Stimulated activated CD8-positive, alpha-beta memory T cell treated with anti-CD3 and anti-CD28 coated beads, Interleukin-15, amount 100 ng/mL, for 4 hours (primary cell): ENCODE results near the gene SPATA22.
"Not testable (repeated sequence)": the region's sequence is repeated elsewhere in the genome, so short reads cannot be mapped to it uniquely, and the experiment has no call there.

Experiments used
- DNase-seq, 2 donors: peaks; one replicate each; pipeline ENCODE4 v3.0.0-alpha.2; 2020; ENCODE audit warnings: low read depth in 2 of 2

Gene SPATA22

DNA sequence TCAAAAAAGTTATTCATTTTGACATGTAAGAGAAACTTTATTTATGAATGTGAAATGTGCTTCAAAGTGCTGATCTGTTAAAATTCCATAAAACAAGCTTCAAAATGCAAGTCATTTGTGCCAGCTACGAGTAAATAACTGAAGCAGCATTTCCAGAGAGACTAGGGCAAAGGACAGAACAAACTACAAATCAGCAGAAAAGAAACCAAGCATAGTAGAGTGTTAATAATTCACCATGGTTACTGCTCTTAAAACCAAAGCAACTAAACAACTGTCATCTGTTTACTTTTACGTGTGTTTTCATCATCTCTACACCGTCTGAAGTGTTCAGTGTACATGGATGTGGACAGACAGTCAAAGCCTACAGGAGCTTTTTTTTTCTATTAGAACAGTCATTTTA, 2.6 kb upstream of the SPATA22 start:
- no peak for DNase-seq

- no peak for DNase-seq
Measured at GRCh38 chr17:3472137-3472536, 518 bp upstream of the SPATA22 start.

DNA sequence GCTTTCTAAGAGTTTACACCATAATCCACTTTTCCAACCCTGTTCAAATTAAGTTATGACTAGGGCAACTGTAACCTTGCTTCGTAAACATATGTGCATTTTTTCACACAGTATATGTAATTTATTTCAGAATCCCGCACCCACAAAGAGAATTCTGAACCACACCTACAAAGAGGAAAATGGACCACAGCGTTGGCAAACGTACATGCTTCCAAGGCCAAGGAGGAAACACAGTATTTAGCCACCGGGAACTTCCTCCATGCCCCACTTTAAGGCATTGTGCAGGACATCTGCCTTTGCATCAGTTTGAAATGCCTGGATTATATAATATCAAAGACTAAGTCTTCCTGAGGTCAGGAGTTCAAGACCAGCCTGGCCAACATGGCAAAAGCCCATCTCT, 2.1 kb downstream of the SPATA22 start:
- DNase-seq: no peak

DNA sequence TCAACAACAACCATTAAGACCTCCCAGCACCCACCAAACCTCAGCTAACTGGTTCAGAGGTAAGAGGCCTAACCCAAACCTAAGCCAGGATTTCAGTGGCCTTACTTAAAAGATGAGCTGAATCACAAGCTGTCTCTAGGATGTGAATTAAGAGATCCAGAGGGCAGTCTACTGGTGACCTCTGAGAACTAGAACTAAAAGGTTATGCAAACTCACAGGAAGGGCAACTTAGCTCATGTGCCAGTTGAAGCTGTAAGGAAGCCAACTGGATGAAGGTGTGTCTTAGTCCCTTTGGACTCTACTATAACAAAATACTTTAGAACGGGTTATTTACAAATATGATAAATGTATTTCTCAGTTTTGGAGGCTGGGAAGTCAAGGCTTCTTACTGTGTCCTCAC, 5.3 kb downstream of the SPATA22 start:
- DNase-seq: not testable (repeated sequence)

- DNase-seq: no peak
Measured at GRCh38 chr17:3448059-3448665, 23.5 kb downstream of the SPATA22 start.

DNA sequence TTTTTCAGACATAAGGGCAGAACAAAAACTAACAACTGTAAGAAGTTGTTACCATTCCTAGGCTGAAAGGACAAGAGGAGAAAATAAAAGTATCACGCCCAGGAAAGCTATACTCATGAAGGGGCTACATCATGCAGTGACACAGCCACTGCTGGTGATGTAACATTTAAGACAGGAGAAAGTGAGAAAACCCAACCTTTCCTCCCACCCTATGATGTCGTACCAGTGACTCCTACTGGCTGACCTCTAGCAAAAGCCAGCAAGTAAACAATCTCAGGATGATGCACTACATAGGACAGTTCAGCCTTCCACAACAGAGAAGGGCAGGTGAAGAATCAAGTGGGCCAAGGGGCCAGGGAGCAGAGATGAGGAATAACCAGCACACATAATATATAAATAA, 24.0 kb downstream of the SPATA22 start:
- no peak for DNase-seq

DNA sequence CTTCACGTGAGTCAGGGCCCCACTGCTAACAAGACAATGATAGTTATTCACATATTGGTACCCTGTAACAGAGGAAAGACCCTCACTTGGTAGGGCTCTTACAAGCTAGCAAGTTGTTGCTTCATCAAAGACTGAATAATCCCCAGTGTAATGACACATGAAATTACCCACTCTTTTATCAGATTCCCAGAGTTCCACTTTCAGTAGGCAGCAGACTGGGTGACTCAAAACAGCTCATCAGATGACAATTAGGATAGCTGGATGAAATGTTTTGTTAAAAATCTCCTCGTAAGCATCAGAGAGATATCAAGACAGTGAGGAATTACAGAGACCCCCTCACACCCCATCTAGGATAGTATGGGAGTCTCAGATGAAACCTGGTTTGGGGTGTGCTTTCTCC, 31.2 kb downstream of the SPATA22 start:
- no peak for DNase-seq

GRCh38 chr17:3438368-3438767, 33.3 kb downstream of the SPATA22 start:
- no peak for DNase-seq

GRCh38 chr17:3433741-3434140, 37.9 kb downstream of the SPATA22 start, which contains the start of gene OR1E2:
OR1E2 (minus strand) TSS chr17:3433841; CDS start chr17:3433841, 0 bp downstream.
- no peak for DNase-seq

DNA sequence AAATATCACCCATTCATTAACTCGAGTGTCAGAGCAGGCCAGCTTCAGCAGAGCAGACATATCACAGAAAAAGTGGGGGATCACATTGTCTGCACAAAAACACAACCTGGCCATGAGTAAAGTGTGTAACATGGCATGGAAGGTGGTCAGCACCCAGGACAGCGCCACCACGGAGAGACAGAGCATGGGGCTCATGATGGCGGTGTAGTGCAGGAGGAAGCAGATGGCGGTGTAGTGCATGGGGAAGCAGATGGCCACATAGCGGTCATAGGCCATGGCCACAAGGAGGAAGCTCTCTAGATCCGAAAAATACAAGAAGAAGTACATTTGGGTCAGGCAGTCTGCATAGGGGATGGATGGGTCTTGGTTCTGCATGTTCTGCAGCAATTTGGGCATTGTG, 38.4 kb downstream of the SPATA22 start:
- DNase-seq: not testable (repeated sequence)

- DNase-seq: no peak
Measured at GRCh38 chr17:3418222-3418621, 53.4 kb downstream of the SPATA22 start.

- DNase-seq: no peak
Measured at GRCh38 chr17:3415610-3416009, 56.0 kb downstream of the SPATA22 start.

DNA sequence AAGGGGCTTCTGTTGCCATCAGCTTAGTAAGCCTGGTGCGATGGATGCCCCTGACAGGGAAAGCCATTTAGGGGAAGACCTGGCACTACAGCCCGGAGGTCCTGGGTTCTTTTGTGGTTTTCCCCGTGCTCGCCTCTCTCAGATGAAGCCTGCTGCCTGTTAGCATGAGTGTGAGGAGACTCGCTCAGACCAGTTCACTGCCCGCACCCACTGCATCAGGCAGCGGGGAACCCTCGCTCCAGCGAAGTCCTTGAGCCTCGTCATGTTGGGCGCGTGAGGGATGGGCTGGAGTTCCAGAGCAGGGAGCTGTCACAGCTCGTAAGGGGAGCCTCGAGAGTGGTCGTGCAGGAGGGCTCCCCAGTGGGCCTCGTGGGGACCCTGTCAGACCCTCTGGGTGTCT, 59.4 kb downstream of the SPATA22 start:
- not testable (repeated sequence) for DNase-seq

DNA sequence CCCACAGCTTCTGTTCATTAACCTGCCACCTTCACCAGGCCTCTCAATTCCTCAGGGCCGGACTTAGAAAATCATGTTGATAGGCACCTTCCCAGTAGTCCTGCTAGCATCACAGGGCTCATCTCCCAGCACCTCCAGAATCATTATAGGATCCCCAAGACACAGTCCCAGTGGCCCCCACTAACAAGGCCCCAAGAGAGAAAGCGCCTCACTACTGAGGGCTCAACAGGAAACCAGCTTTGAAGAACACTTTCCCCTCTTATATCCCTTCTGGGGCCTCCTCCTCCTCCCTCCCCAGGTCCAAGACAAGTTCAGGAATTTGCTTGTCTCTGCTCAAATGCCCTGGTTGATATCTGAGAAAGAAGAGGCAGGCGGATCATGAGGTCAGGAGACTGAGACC, 60.5 kb downstream of the SPATA22 start, which contains the start of gene OR3A3:
TSS of gene OR3A3 (plus strand) at position 301 of the 400 bp plus-strand sequence.
- DNase-seq: no peak

GRCh38 chr17:3403856-3404255, 67.8 kb downstream of the SPATA22 start:
- not testable (repeated sequence) for DNase-seq

DNA sequence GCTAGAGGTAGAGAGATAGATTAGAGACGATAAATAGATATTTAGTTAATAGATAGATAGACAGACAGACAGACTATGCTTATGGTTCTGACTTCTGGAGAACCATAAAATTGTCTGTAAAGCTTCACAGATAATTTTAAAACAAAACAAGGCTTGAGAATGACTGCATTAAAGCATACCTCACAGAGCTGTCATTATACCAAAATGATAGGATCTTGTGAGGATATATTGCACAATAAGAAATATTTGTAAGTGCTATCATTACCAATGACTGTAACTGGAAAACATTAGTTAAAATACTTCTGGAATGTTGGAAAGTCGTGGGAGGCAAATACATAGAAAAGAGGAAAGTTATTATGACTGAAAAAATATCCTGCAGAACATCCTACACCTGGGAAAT, 69.8 kb downstream of the SPATA22 start:
- no peak for DNase-seq

GRCh38 chr17:3400055-3400454, 71.6 kb downstream of the SPATA22 start:
- no peak for DNase-seq

DNA sequence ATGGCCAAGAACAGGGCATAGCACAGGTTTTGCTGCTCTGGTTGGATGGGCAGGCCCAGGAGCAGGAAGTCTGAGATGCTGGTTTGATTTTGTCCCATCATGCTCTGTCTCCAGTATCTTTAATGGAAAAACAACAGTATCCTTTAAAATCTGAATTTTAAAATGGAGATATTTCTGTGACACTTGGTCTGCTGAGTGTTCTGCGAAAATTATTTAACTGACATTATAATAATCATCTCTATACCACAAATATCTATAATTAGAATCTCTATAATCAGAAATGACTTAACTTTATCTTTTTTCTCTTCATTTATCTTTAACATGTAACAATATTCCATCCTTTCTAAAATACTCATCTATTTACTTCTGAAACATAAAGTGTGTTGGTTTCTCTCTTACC, 73.3 kb downstream of the SPATA22 start, which contains the start of gene OR1E1:
TSS of gene OR1E1 (minus strand) at position 101 of the 400 bp plus-strand sequence. CDS start at position 101, 0 bp downstream.
- DNase-seq: no peak

GRCh38 chr17:3397801-3398200, 73.8 kb downstream of the SPATA22 start:
- not testable (repeated sequence) for DNase-seq
